ENCODE results near the gene IRF2BP2. TPM values are rescaled to one million over a fixed set of nuclear protein-coding genes. Genes with fewer than 3 reads are reported as not detected.

Gene IRF2BP2
- 78.8 and 102 TPM in 2 replicates for total RNA-seq (2014; rRNA removed)
- percentile 97 among the genes with signal in this experiment for Bru-seq, nascent RNA
- percentile 97 among the genes with signal in this experiment for BruChase-seq, experiment 1, labeled RNA remaining after a 6-hour chase
- percentile 98 among the genes with signal in this experiment for BruChase-seq, experiment 2, labeled RNA remaining after a 2-hour chase
- long read RNA-seq, full-length matches to known transcripts, result 85 of 200 reads
- long read RNA-seq, partial matches to known transcripts, result 0 of 200 reads
- long read RNA-seq, other reads (novel, unspliced or antisense), result 115 of 200 reads

- ATAC-seq (peak; percentile 9), DNase-seq (peak; percentile 80)
- CTCF ChIA-PET, result no interaction called here
- H3K4me1 ChIP-seq (ENCODE audit: insufficient read depth, low read length), result peaks cover 33% of the 10 kb centered on the region
- peak within 1 kb of the TSS; percentile 78 for H3K4me3 ChIP-seq (ENCODE audit: low read length)
- TF ChIP-seq EZH2 (IDR thresholded peaks at IDR 0.05; ENCODE audit: low read length, unreplicated experiment) (no peak), EZH2phosphoT487 (IDR thresholded peaks at IDR 0.05; ENCODE audit: borderline replicate concordance, low read length) (no peak), CTCF (conservative IDR thresholded peaks at IDR 0.05; ENCODE audit: low read depth, low read length) (no peak)
- H3F3A ChIP-seq (ENCODE audit: low read length, unreplicated experiment), result no peaks in the 10 kb centered on the region
- H3K4me2 ChIP-seq (ENCODE audit: low read length), result peak within 1 kb of the TSS; percentile 87
- intact Hi-C loops (cut with micrococcal nuclease), result loop anchor here (1.0 to 10.0 kb wide), 5 partner anchors 85 to 465 kb away; no protein-coding TSS in a partner anchor
- peak within 1 kb of the TSS; percentile 97 for H3K27ac ChIP-seq (ENCODE audit: low read length)
- no peaks in the 10 kb centered on the region for H3K9me3 ChIP-seq (ENCODE audit: low read length)
- no peaks in the 10 kb centered on the region for H3K27me3 ChIP-seq (ENCODE audit: low read length)
- H3K9ac ChIP-seq (ENCODE audit: low read length), result peak within 1 kb of the TSS; percentile 99
- peaks cover 31% of the 10 kb centered on the region for H3K36me3 ChIP-seq (ENCODE audit: low read depth, low read length)
- peak within 1 kb of the TSS; percentile 21; the same call in 1 of the 2 replicates for H2AFZ ChIP-seq (ENCODE audit: low read length)
- H4K20me1 ChIP-seq (ENCODE audit: low read length), result peaks cover 28% of the 10 kb centered on the region
- peaks cover 42% of the 10 kb centered on the region for H3K79me2 ChIP-seq (ENCODE audit: low read length)
- POLR2A ChIA-PET (ENCODE audit: unreplicated experiment), result interaction anchor here (0.5 to 0.7 kb wide), 7 partner anchors 11 to 465 kb away, joined by 3 to 7 read pairs (median 3); no protein-coding TSS in a partner anchor
- no peaks in the 10 kb centered on the region for H3K9me2 ChIP-seq (replicated peaks; ENCODE audit: low read length)
- BruUV-seq (replicated peaks), result TSS peak; percentile 26
These were observed at the start of gene IRF2BP2 for GRCh38 chr1:234610061-234610665. Gene IRF2BP2, minus strand, starts transcription at chr1:234610178. Its CDS starts 684 bp downstream, at chr1:234609494.

- ATAC-seq, result peak; percentile 65
- Histone ChIP-seq H3K4me1 (ENCODE audit: insufficient read depth, low read length) (peaks cover 54% of the 10 kb centered on the region), H3K27me3 (ENCODE audit: low read length) (no peaks in the 10 kb centered on the region), H3K36me3 (ENCODE audit: low read depth, low read length) (no peaks in the 10 kb centered on the region), H3K4me3 (ENCODE audit: low read length) (no peak overlapping the region), H3K27ac (ENCODE audit: low read length) (peak overlapping the region; percentile 95), H3K9ac (ENCODE audit: low read length) (peak overlapping the region; percentile 78), H3K9me3 (ENCODE audit: low read length) (no peaks in the 10 kb centered on the region), H3F3A (ENCODE audit: low read length, unreplicated experiment) (peaks cover 7% of the 10 kb centered on the region), H2AFZ (ENCODE audit: low read length) (no peak overlapping the region), H3K9me2 (replicated peaks; ENCODE audit: low read length) (no peaks in the 10 kb centered on the region), H3K4me2 (ENCODE audit: low read length) (peak overlapping the region; percentile 49), H4K20me1 (ENCODE audit: low read length) (no peaks in the 10 kb centered on the region), H3K79me2 (ENCODE audit: low read length) (0 out of 2 replicates have a peak, but pooled peaks cover 10% of the 10 kb centered on the region)
- POLR2A ChIA-PET (ENCODE audit: unreplicated experiment), result interaction anchor here (0.5 to 0.7 kb wide), 3 partner anchors 20 to 317 kb away, joined by 3 to 5 read pairs (median 3); no protein-coding TSS in a partner anchor
- BruUV-seq (replicated peaks), result no TSS peak
- CTCF ChIA-PET, result no interaction called here
- peak; percentile 89 for DNase-seq
- no peak for TF ChIP-seq EZH2phosphoT487 (IDR thresholded peaks at IDR 0.05; ENCODE audit: borderline replicate concordance, low read length)
- TF ChIP-seq EZH2 (IDR thresholded peaks at IDR 0.05; ENCODE audit: low read length, unreplicated experiment), result no peak
- TF ChIP-seq CTCF (conservative IDR thresholded peaks at IDR 0.05; ENCODE audit: low read depth, low read length), result no peak
- intact Hi-C loops (cut with micrococcal nuclease), result loop anchor here (5.0 kb wide), 1 partner anchor 338 kb away; no protein-coding TSS in a partner anchor
These were observed 49.6 kb upstream of the IRF2BP2 start for GRCh38 chr1:234659538-234659937.

Measured in PC-3 (cell line).